KMS-11 (cell line): Measurements from ENCODE around the gene CHCHD6.

Experiments used
- H2AFZ ChIP-seq: fragments of 200-600 bp; sonication (generic); 2 replicates; pipeline ENCODE4 v1.6.1; 2016; ENCODE audit warnings: antibody characterized with exemption, mixed run types, low read depth
- H3K27ac ChIP-seq: fragments of 200-600 bp; sonication (generic); 2 replicates; pipeline ENCODE4 v1.6.1; 2016; ENCODE audit warnings: mild to moderate bottlenecking, mixed run types
- H3K27me3 ChIP-seq: fragments of 200-600 bp; sonication (generic); 2 replicates; pipeline ENCODE4 v1.6.1; 2017; ENCODE audit warnings: mild to moderate bottlenecking, low read depth, mixed run types, moderate library complexity; ENCODE audit not compliant: insufficient read depth
- H3K36me3 ChIP-seq: fragments of 200-600 bp; sonication (generic); 2 replicates; pipeline ENCODE4 v1.6.1; 2017; ENCODE audit warnings: mild to moderate bottlenecking, mixed run types; ENCODE audit not compliant: insufficient read depth
- H3K4me1 ChIP-seq: fragments of 200-600 bp; sonication (generic); 2 replicates; pipeline ENCODE4 v1.6.1; 2016; ENCODE audit warnings: mild to moderate bottlenecking, low read depth, mixed run types; ENCODE audit not compliant: poor library complexity, severe bottlenecking
- H3K4me2 ChIP-seq: fragments of 200-600 bp; sonication (generic); 2 replicates; pipeline ENCODE4 v1.7.0; 2016; ENCODE audit warnings: mild to moderate bottlenecking, mixed run types
- H3K4me3 ChIP-seq: fragments of 200-600 bp; sonication (generic); IDR thresholded peaks from 2 replicates; pipeline ENCODE4 v1.6.1; 2017; ENCODE audit warnings: low read depth, low read length, mixed read lengths; ENCODE audit not compliant: insufficient read depth
- H3K79me2 ChIP-seq: fragments of 200-600 bp; sonication (generic); 2 replicates; pipeline ENCODE4 v1.6.1; 2016; ENCODE audit warnings: low read depth, mixed run types; ENCODE audit not compliant: insufficient read depth
- H3K9ac ChIP-seq: fragments of 200-600 bp; sonication (generic); 2 replicates; pipeline ENCODE4 v1.6.1; 2016; ENCODE audit warnings: mild to moderate bottlenecking, mixed run types
- H4K20me1 ChIP-seq: fragments of 200-600 bp; sonication (generic); 2 replicates; pipeline ENCODE4 v1.6.1; 2016; ENCODE audit warnings: mild to moderate bottlenecking, mixed run types; ENCODE audit not compliant: insufficient read depth
- CTCF ChIP-seq: fragments of 200-600 bp; sonication (generic); conservative IDR thresholded peaks from 2 replicates; pipeline ENCODE4 v1.6.1; 2017; ENCODE audit warnings: low read depth, mild to moderate bottlenecking, antibody characterized with exemption, low read length, moderate library complexity, mixed read lengths

CHCHD6 gene

GRCh38 chr3:126963261-126964190 is 259.5 kb downstream of the CHCHD6 start:
- H3K4me2 ChIP-seq, result no peak overlapping the region
- no peaks in the 10 kb centered on the region for H4K20me1 ChIP-seq
- H3K79me2 ChIP-seq, result no peaks in the 10 kb centered on the region
- H3K9ac ChIP-seq, result no peak overlapping the region
- H3K4me1 ChIP-seq, result no peaks in the 10 kb centered on the region
- no peak overlapping the region for H3K4me3 ChIP-seq
- H3K27me3 ChIP-seq, result no peaks in the 10 kb centered on the region
- no peak for TF ChIP-seq CTCF
- no peak overlapping the region for H3K27ac ChIP-seq
- no peaks in the 10 kb centered on the region for H3K36me3 ChIP-seq
- no peak overlapping the region for H2AFZ ChIP-seq

- H3K4me2 ChIP-seq, result no peak overlapping the region
- no peaks in the 10 kb centered on the region for H3K4me1 ChIP-seq
- no peak overlapping the region for H3K4me3 ChIP-seq
- no peak overlapping the region for H3K27ac ChIP-seq
- no peaks in the 10 kb centered on the region for H3K27me3 ChIP-seq
- H3K9ac ChIP-seq, result no peak overlapping the region
- H3K36me3 ChIP-seq, result no peaks in the 10 kb centered on the region
- H2AFZ ChIP-seq, result no peak overlapping the region
- no peaks in the 10 kb centered on the region for H4K20me1 ChIP-seq
- no peaks in the 10 kb centered on the region for H3K79me2 ChIP-seq
- no peak for TF ChIP-seq CTCF
Measured at GRCh38 chr3:126964261-126964660, 260.2 kb downstream of the CHCHD6 start.

- Histone ChIP-seq H3K79me2 (no peaks in the 10 kb centered on the region), H2AFZ (no peak overlapping the region), H3K27ac (no peak overlapping the region), H3K4me3 (no peak overlapping the region), H3K4me2 (no peak overlapping the region), H3K9ac (no peak overlapping the region), H4K20me1 (no peaks in the 10 kb centered on the region), H3K4me1 (no peaks in the 10 kb centered on the region), H3K36me3 (no peaks in the 10 kb centered on the region), H3K27me3 (no peaks in the 10 kb centered on the region)
- TF ChIP-seq CTCF, result no peak
Measured at GRCh38 chr3:126964950-126965349, 260.9 kb downstream of the CHCHD6 start.

- Histone ChIP-seq H3K79me2 (no peaks in the 10 kb centered on the region), H3K4me3 (no peak overlapping the region), H3K4me2 (no peak overlapping the region), H3K36me3 (no peaks in the 10 kb centered on the region), H3K27ac (no peak overlapping the region), H2AFZ (no peak overlapping the region), H3K27me3 (no peaks in the 10 kb centered on the region), H3K4me1 (no peaks in the 10 kb centered on the region), H3K9ac (no peak overlapping the region), H4K20me1 (no peaks in the 10 kb centered on the region)
- TF ChIP-seq CTCF, result no peak
Measured at GRCh38 chr3:126965526-126966080, 261.6 kb downstream of the CHCHD6 start.
